Measurements from ENCODE around the gene SIPA1L3.
A peak's percentile ranks its signal among the peaks of the same experiment; 100 is the strongest.

SIPA1L3 gene

GRCh38 chr19:37948362-37948761, 41.4 kb downstream of the SIPA1L3 start:
- no peak for TF ChIP-seq CTCF (IDR thresholded peaks at IDR 0.05; ENCODE audit: low read length)
- no peak for TF ChIP-seq EZH2 (IDR thresholded peaks at IDR 0.05; ENCODE audit: borderline replicate concordance, low read length)
- H4K20me1 ChIP-seq (ENCODE audit: insufficient read depth, low read length) = no peaks in the 10 kb centered on the region
- no peak overlapping the region for H3K4me2 ChIP-seq (ENCODE audit: low read length)
- H3K27me3 ChIP-seq (ENCODE audit: insufficient read depth, low read length) = no peaks in the 10 kb centered on the region
- H3F3A ChIP-seq (ENCODE audit: insufficient read depth, low read length) = no peaks in the 10 kb centered on the region
- H3K9ac ChIP-seq (ENCODE audit: low read length) = no peak overlapping the region
- peaks cover 40% of the 10 kb centered on the region for H3K4me1 ChIP-seq (ENCODE audit: insufficient read depth, low read length, severe bottlenecking)
- H3K9me3 ChIP-seq (ENCODE audit: low read length) = no peaks in the 10 kb centered on the region
- no peaks in the 10 kb centered on the region for H3K36me3 ChIP-seq (ENCODE audit: insufficient read depth, low read length)
- peaks cover 19% of the 10 kb centered on the region for H3K79me2 ChIP-seq (ENCODE audit: insufficient read depth, low read length)
- no peak overlapping the region for H2AFZ ChIP-seq (ENCODE audit: low read length)
- no peak overlapping the region for H3K4me3 ChIP-seq (ENCODE audit: low read depth, low read length, poor library complexity, severe bottlenecking)
- no peaks in the 10 kb centered on the region for H3K9me2 ChIP-seq (ENCODE audit: low read depth, low read length)
- peak overlapping the region; percentile 67 for H3K27ac ChIP-seq (ENCODE audit: low read depth, low read length, poor library complexity, severe bottlenecking)

- H3F3A ChIP-seq (ENCODE audit: insufficient read depth, low read length) = no peaks in the 10 kb centered on the region
- TF ChIP-seq EZH2 (IDR thresholded peaks at IDR 0.05; ENCODE audit: borderline replicate concordance, low read length) (no peak), CTCF (IDR thresholded peaks at IDR 0.05; ENCODE audit: low read length) (no peak)
- H3K4me2 ChIP-seq (ENCODE audit: low read length) = no peak overlapping the region; the same call in 1 of the 2 replicates
- peaks cover 3% of the 10 kb centered on the region; the same call in 1 of the 2 replicates for H3K36me3 ChIP-seq (ENCODE audit: insufficient read depth, low read length)
- peaks cover 58% of the 10 kb centered on the region for H3K4me1 ChIP-seq (ENCODE audit: insufficient read depth, low read length, severe bottlenecking)
- H3K9me3 ChIP-seq (ENCODE audit: low read length) = no peaks in the 10 kb centered on the region
- no peaks in the 10 kb centered on the region for H3K27me3 ChIP-seq (ENCODE audit: insufficient read depth, low read length)
- H3K27ac ChIP-seq (ENCODE audit: low read depth, low read length, poor library complexity, severe bottlenecking) = peak overlapping the region; percentile 54
- H2AFZ ChIP-seq (ENCODE audit: low read length) = no peak overlapping the region
- H3K4me3 ChIP-seq (ENCODE audit: low read depth, low read length, poor library complexity, severe bottlenecking) = no peak overlapping the region
- peaks cover 22% of the 10 kb centered on the region for H3K79me2 ChIP-seq (ENCODE audit: insufficient read depth, low read length)
- H3K9me2 ChIP-seq (ENCODE audit: low read depth, low read length) = no peaks in the 10 kb centered on the region
- no peaks in the 10 kb centered on the region for H4K20me1 ChIP-seq (ENCODE audit: insufficient read depth, low read length)
- peak overlapping the region; percentile 1; the same call in 1 of the 2 replicates for H3K9ac ChIP-seq (ENCODE audit: low read length)
Observed at GRCh38 chr19:37950471-37951175, 43.6 kb downstream of the SIPA1L3 start.

DNA sequence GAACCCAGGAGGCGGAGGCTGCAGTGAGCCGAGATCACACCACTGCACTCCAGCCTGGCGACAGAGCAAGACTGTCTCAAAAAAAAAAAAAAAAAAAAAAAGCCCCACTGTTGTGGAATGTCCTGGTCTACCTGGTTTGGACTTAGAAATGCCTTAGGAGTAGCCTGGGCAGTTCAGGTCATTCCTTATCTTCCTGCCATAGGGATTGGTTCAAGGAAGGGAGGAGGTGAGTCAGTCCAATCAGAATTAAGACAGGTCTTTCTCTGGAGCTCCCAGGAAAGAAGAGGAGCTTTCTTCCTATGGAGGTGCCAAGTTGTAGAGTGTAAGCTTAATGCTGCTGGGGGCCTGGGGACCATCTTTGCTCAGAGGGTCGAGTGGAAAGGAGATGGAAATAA, 44.8 kb downstream of the SIPA1L3 start:
- Histone ChIP-seq H3K27ac (ENCODE audit: low read depth, low read length, poor library complexity, severe bottlenecking) (peak overlapping the region; percentile 54), H3K4me2 (ENCODE audit: low read length) (no peak overlapping the region; the same call in 1 of the 2 replicates), H3K9me2 (ENCODE audit: low read depth, low read length) (no peaks in the 10 kb centered on the region), H4K20me1 (ENCODE audit: insufficient read depth, low read length) (no peaks in the 10 kb centered on the region), H3K79me2 (ENCODE audit: insufficient read depth, low read length) (peaks cover 26% of the 10 kb centered on the region), H3F3A (ENCODE audit: insufficient read depth, low read length) (no peaks in the 10 kb centered on the region), H2AFZ (ENCODE audit: low read length) (no peak overlapping the region), H3K9me3 (ENCODE audit: low read length) (no peaks in the 10 kb centered on the region), H3K27me3 (ENCODE audit: insufficient read depth, low read length) (no peaks in the 10 kb centered on the region), H3K36me3 (ENCODE audit: insufficient read depth, low read length) (peaks cover 6% of the 10 kb centered on the region; the same call in 1 of the 2 replicates), H3K4me3 (ENCODE audit: low read depth, low read length, poor library complexity, severe bottlenecking) (no peak overlapping the region), H3K4me1 (ENCODE audit: insufficient read depth, low read length, severe bottlenecking) (peaks cover 68% of the 10 kb centered on the region), H3K9ac (ENCODE audit: low read length) (no peak overlapping the region; the same call in 1 of the 2 replicates)
- TF ChIP-seq EZH2 (IDR thresholded peaks at IDR 0.05; ENCODE audit: borderline replicate concordance, low read length) (no peak), CTCF (IDR thresholded peaks at IDR 0.05; ENCODE audit: low read length) (no peak)

Data from OCI-LY1 (cell line).